IgD-negative memory B cell (primary cell): Measurements from ENCODE around the gene CASP3. TPM values are rescaled to one million over a fixed set of nuclear protein-coding genes. Genes with fewer than 3 reads are reported as not detected.

Source experiments
- H3K27ac Mint-ChIP-seq, 3 donors: one replicate each; pipeline ENCODE4 v1.8.0; 2020 to 2022; ENCODE audit warnings: mild to moderate bottlenecking in 3 of 3, mixed read lengths in 3 of 3, moderate library complexity in 1 of 3
- H3K27me3 Mint-ChIP-seq: one replicate; pipeline ENCODE4 v1.8.0; 2021; ENCODE audit warnings: mixed read lengths
- H3K36me3 Mint-ChIP-seq: one replicate; pipeline ENCODE4 v1.8.0; 2020; ENCODE audit warnings: mild to moderate bottlenecking, mixed read lengths
- H3K4me1 Mint-ChIP-seq, 3 donors: one replicate each; pipeline ENCODE4 v1.8.0; 2020 to 2022; ENCODE audit warnings: mixed read lengths in 3 of 3, mild to moderate bottlenecking in 1 of 3
- H3K4me3 Mint-ChIP-seq, 4 donors: one replicate each; pipeline ENCODE4 v1.8.0; 2020 to 2022; ENCODE audit warnings: mild to moderate bottlenecking in 4 of 4, mixed read lengths in 4 of 4, moderate library complexity in 3 of 4
- H3K9me3 Mint-ChIP-seq, 3 donors: one replicate each; pipeline ENCODE4 v1.8.0; 2020 to 2021; ENCODE audit warnings: mixed read lengths in 3 of 3, mild to moderate bottlenecking in 1 of 3
- polyA plus RNA-seq: library from polyadenylated mRNA; unstranded; fragments of 300-500 nt; fragmentation: Illumina TruSeq; gene quantifications from one replicate; pipeline ENCODE4 v1.2.3, GENCODE V29; 2021

Gene CASP3
- 4.2 TPM for polyA plus RNA-seq

DNA sequence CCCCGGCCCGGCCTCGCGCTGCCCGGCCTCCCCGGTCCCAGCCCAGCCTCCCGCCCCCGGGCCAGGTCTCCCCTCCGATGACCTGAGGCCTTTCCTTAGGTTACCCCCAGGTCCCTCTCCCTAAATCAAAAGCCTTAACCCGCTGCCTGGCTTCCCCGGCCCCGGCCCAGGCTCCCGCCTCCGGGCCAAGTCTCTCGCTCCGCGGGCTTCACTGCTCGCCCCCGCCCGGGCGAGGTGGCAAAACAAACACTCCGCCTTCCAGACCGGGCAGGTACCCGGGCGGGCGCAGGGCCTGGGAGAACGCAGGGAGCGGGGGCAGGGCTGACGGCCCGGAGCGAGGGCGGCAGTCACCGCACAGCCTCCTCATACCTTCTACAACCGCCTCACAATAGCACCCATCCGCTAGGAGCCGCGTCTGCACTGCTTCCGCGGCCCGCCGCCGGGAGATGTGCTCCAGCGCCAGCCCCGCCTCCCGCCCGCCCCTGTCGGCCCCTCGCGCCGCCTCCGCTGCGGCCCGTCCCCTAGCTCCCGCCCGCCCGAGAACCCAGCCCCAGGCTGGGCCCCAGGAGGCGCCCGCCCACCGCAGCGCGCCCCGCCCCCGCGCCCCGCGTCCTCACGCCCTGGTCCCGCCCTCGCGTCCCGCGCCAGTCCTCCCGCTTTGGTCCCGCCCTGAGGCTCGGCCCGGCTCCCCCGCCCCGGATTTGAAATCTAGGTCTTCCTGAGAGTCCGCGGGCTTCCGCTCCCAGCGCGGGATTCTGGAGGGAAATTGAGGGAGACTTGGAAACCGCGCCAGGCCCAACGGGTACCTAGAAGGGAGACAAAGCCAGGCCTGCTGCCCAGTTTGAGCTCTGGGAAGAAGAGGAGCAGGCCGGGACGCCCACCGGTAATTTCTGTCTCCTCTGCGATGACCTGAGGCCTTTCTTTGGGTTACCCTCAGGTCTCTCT, at the start of gene CASP3, which contains the start of gene PRIMPOL:
Gene CASP3 (minus strand): TSS at position 422 of the 945 bp plus-strand sequence. CDS start 10,994 bp downstream, outside the sequence.
Gene PRIMPOL (plus strand): TSS at position 713 of the 945 bp plus-strand sequence. CDS start 7,403 bp downstream, outside the sequence.
- peak within 1 kb of the TSS; percentile 92 to 97 (median 96) for H3K4me3 Mint-ChIP-seq
- peaks cover 11% of the 10 kb centered on the region for H3K36me3 Mint-ChIP-seq
- H3K9me3 Mint-ChIP-seq = no peaks in the 10 kb centered on the region
- H3K27ac Mint-ChIP-seq = peak within 1 kb of the TSS; percentile 75 to 98 (median 96)
- peaks cover 33 to 45% (median 42%) of the 10 kb centered on the region in 3 donors for H3K4me1 Mint-ChIP-seq
- no peaks in the 10 kb centered on the region for H3K27me3 Mint-ChIP-seq

GRCh38 chr4:184697956-184698355, 48.7 kb upstream of the CASP3 start:
- no peak overlapping the region for H3K4me3 Mint-ChIP-seq
- H3K27ac Mint-ChIP-seq = no peak overlapping the region

GRCh38 chr4:184695178-184695896, 46.1 kb upstream of the CASP3 start:
- H3K4me1 Mint-ChIP-seq = no peaks in the 10 kb centered on the region
- H3K27me3 Mint-ChIP-seq = no peaks in the 10 kb centered on the region
- H3K27ac Mint-ChIP-seq = no peak overlapping the region
- H3K4me3 Mint-ChIP-seq = no peak overlapping the region
- H3K9me3 Mint-ChIP-seq = no peaks in the 10 kb centered on the region
- H3K36me3 Mint-ChIP-seq = peaks cover 4% of the 10 kb centered on the region

More at GRCh38 chr4:184697956-184698355, 48.7 kb upstream of the CASP3 start:
- Mint-ChIP-seq H3K27me3 (no peaks in the 10 kb centered on the region), H3K9me3 (no peaks in the 10 kb centered on the region), H3K36me3 (peaks cover 4% of the 10 kb centered on the region), H3K4me1 (no peaks in the 10 kb centered on the region)

GRCh38 chr4:184694412-184694956, 45.2 kb upstream of the CASP3 start:
- no peak overlapping the region for H3K4me3 Mint-ChIP-seq
- peaks cover 4% of the 10 kb centered on the region for H3K36me3 Mint-ChIP-seq
- no peaks in the 10 kb centered on the region for H3K4me1 Mint-ChIP-seq
- H3K27ac Mint-ChIP-seq = no peak overlapping the region
- no peaks in the 10 kb centered on the region for H3K9me3 Mint-ChIP-seq
- no peaks in the 10 kb centered on the region for H3K27me3 Mint-ChIP-seq

DNA sequence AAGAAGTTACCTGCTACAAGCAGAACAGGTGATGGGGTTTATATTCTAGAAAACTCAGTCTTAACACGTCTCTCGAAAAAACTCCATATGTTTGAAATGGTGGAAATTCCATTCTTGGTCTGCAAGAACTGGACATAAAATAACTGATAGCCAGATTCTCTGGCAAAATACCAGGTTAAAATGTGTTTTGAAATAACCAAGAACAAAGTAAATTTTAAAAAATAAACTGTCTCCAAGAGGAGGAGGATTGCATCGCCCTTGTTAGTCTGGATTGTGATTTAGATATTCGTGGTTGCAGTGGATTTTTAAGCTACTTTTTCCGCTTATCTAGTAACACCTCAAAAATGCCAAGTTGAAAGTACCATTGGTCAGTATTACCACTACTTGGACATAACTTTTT, 43.8 kb upstream of the CASP3 start:
- H3K27ac Mint-ChIP-seq = no peak overlapping the region
- no peaks in the 10 kb centered on the region for H3K9me3 Mint-ChIP-seq
- H3K4me3 Mint-ChIP-seq = no peak overlapping the region
- H3K4me1 Mint-ChIP-seq = no peaks in the 10 kb centered on the region
- no peaks in the 10 kb centered on the region for H3K27me3 Mint-ChIP-seq
- H3K36me3 Mint-ChIP-seq = peaks cover 4% of the 10 kb centered on the region

- no peaks in the 10 kb centered on the region for H3K27me3 Mint-ChIP-seq
- peaks cover 0 to 2% (median 0%) of the 10 kb centered on the region in 3 donors for H3K9me3 Mint-ChIP-seq
- H3K4me1 Mint-ChIP-seq = no peaks in the 10 kb centered on the region
- H3K4me3 Mint-ChIP-seq = no peak overlapping the region
- H3K27ac Mint-ChIP-seq = no peak overlapping the region
- peaks cover 2% of the 10 kb centered on the region for H3K36me3 Mint-ChIP-seq
Measured at GRCh38 chr4:184689681-184690080, 40.4 kb upstream of the CASP3 start.

GRCh38 chr4:184688447-184688846, 39.2 kb upstream of the CASP3 start:
- Mint-ChIP-seq H3K9me3 (peaks cover 0 to 2% (median 0%) of the 10 kb centered on the region in 3 donors), H3K27me3 (no peaks in the 10 kb centered on the region), H3K4me1 (peaks cover 0 to 1% (median 0%) of the 10 kb centered on the region in 3 donors), H3K36me3 (peaks cover 5% of the 10 kb centered on the region), H3K4me3 (no peak overlapping the region), H3K27ac (no peak overlapping the region)

DNA sequence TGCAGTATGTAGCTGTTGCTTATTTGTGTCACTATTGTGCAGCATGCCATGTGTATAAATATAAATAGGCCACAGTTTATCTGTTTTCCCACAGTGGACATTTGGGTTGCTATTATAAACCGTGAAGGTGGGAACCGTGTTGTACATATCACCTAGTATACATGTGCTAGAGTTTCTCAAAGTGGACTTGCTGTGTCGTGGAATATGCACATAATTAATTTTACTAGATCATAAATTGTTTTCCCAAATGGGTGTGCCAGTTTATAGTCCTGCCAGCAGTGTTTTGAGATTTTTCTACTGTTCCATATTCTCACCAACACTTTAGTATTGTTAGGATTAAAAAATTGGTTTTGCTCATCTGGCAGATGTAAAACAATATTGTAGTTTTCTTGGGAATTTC, 38.8 kb upstream of the CASP3 start:
- H3K9me3 Mint-ChIP-seq = peaks cover 0 to 2% (median 0%) of the 10 kb centered on the region in 3 donors
- H3K36me3 Mint-ChIP-seq = peaks cover 5% of the 10 kb centered on the region
- no peaks in the 10 kb centered on the region for H3K27me3 Mint-ChIP-seq
- peaks cover 0 to 1% (median 0%) of the 10 kb centered on the region in 3 donors for H3K4me1 Mint-ChIP-seq
- no peak overlapping the region for H3K4me3 Mint-ChIP-seq
- peak overlapping the region in 1 of 3 donors; percentile 0 for H3K27ac Mint-ChIP-seq

GRCh38 chr4:184684491-184685189, 35.4 kb upstream of the CASP3 start:
- peak overlapping the region in 1 of 3 donors; percentile 57 for H3K27ac Mint-ChIP-seq
- H3K27me3 Mint-ChIP-seq = no peaks in the 10 kb centered on the region
- peaks cover 10% of the 10 kb centered on the region for H3K36me3 Mint-ChIP-seq
- H3K9me3 Mint-ChIP-seq = peaks cover 0 to 2% (median 0%) of the 10 kb centered on the region in 3 donors
- H3K4me3 Mint-ChIP-seq = no peak overlapping the region
- H3K4me1 Mint-ChIP-seq = peaks cover 0 to 1% (median 0%) of the 10 kb centered on the region in 3 donors

DNA sequence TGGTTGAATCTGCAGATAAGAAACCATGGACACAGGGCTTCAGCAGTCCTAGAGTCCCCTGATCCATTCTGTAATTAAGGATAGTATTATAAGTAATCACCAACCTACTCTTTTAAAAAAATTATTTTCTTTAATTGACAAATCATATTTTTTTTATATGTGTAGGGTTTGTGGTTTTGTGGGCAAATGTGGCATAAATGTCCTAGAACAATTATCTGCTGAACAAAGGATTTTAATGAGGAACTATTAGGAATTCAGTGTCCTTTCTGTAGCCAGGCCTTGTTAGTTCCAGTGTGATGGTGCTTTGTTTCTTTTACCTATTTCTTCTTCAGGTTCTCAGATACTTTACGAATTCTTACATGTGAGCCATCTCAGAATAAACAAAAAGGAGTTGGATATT, 32.7 kb upstream of the CASP3 start:
- Mint-ChIP-seq H3K4me3 (no peak overlapping the region), H3K27ac (no peak overlapping the region), H3K36me3 (peaks cover 8% of the 10 kb centered on the region), H3K27me3 (no peaks in the 10 kb centered on the region), H3K9me3 (peaks cover 0 to 2% (median 0%) of the 10 kb centered on the region in 3 donors), H3K4me1 (peaks cover 0 to 1% (median 0%) of the 10 kb centered on the region in 3 donors)

- Mint-ChIP-seq H3K4me1 (peaks cover 0 to 1% (median 0%) of the 10 kb centered on the region in 3 donors), H3K27ac (no peak overlapping the region), H3K4me3 (no peak overlapping the region), H3K36me3 (peaks cover 8% of the 10 kb centered on the region), H3K9me3 (peaks cover 0 to 2% (median 0%) of the 10 kb centered on the region in 3 donors), H3K27me3 (no peaks in the 10 kb centered on the region)
Measured at GRCh38 chr4:184680698-184681097, 31.5 kb upstream of the CASP3 start.

- Mint-ChIP-seq H3K27me3 (no peaks in the 10 kb centered on the region), H3K4me3 (no peak overlapping the region), H3K4me1 (no peaks in the 10 kb centered on the region), H3K27ac (no peak overlapping the region), H3K9me3 (no peaks in the 10 kb centered on the region), H3K36me3 (peaks cover 7% of the 10 kb centered on the region)
Measured at GRCh38 chr4:184675821-184676492, 26.7 kb upstream of the CASP3 start.

GRCh38 chr4:184675018-184675417, 25.8 kb upstream of the CASP3 start:
- Mint-ChIP-seq H3K27ac (no peak overlapping the region), H3K36me3 (peaks cover 4% of the 10 kb centered on the region), H3K9me3 (no peaks in the 10 kb centered on the region), H3K27me3 (no peaks in the 10 kb centered on the region), H3K4me3 (no peak overlapping the region), H3K4me1 (no peaks in the 10 kb centered on the region)

- no peak overlapping the region for H3K4me3 Mint-ChIP-seq
- H3K27ac Mint-ChIP-seq = no peak overlapping the region
- peaks cover 2 to 6% (median 4%) of the 10 kb centered on the region in 3 donors for H3K4me1 Mint-ChIP-seq
- no peaks in the 10 kb centered on the region for H3K9me3 Mint-ChIP-seq
- H3K27me3 Mint-ChIP-seq = no peaks in the 10 kb centered on the region
- peaks cover 9% of the 10 kb centered on the region for H3K36me3 Mint-ChIP-seq
Measured at GRCh38 chr4:184674011-184674410, 24.8 kb upstream of the CASP3 start.
